Jurkat, Clone E6-1 (cell line): Measurements from ENCODE around the gene GRK5.

Source experiments
- DNase-seq: peaks from one replicate; pipeline ENCODE4 v3.0.0-alpha.2; 2011; ENCODE audit warnings: low read depth, low spot score
- H3K4me3 ChIP-seq: 2 replicates; pipeline ENCODE4 v1.5.1; 2011; ENCODE audit warnings: mild to moderate bottlenecking, low read length, control low read depth, moderate library complexity

GRK5 gene

DNA sequence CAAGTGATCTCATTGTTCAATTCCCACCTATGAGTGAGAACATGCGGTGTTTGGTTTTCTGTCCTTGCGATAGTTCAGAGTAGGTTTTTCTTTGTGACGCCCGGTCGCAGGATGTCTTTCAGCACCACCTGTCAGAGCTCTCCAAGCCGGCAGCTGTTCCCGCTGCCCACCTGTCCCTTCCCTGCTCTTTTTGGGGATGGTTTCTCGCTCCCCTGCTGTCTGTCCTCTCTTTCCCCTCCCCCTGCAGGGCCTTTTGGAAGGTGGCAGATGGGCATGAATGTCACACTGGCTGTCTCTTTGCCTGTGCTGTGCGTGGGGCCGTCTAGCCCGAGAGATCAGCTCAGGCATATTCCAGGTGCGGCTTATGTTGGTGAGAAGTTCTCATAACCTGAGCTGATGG lies 137.0 kb downstream of the GRK5 start:
- DNase-seq: no peak

DNA sequence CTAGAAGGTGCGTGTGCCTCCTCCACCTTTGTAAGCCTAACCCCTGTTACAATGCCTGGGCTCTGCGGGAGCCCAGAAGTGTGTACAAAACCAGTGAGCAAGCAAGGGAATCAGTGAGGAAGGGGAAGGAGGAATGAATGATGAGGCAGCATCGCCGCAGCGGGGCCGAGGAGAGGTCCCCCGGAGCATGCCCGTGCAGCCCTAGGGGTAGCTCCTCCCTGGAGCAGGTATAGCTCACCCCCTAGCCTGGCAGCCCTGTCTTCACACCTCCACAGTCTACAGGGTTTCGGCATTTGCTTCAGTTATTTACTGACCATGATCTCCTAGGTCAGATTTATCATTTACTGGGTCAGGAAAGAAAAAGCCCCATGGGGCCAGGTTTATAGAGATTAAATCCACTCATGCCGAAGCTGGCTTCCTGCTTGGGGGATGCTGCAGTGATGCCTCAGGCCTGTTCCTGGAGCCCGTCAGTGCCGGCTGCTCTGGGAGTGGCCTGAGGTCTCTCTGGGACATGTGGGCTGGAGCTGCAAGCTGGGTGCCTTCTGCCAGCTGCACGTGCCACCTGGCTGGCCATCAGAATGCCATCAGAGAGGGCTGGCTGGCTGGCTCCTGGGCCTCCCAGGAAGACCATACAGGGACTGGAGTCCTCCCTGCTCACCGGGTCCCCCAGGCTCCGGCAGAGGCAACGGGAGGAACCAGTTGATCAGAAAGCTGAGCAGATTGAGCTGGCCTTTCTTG lies 138.9 kb downstream of the GRK5 start:
- no peak overlapping the region for H3K4me3 ChIP-seq
- DNase-seq: no peak

More for the DNA sequence above, 137.0 kb downstream of the GRK5 start:
- no peak overlapping the region for H3K4me3 ChIP-seq

DNA sequence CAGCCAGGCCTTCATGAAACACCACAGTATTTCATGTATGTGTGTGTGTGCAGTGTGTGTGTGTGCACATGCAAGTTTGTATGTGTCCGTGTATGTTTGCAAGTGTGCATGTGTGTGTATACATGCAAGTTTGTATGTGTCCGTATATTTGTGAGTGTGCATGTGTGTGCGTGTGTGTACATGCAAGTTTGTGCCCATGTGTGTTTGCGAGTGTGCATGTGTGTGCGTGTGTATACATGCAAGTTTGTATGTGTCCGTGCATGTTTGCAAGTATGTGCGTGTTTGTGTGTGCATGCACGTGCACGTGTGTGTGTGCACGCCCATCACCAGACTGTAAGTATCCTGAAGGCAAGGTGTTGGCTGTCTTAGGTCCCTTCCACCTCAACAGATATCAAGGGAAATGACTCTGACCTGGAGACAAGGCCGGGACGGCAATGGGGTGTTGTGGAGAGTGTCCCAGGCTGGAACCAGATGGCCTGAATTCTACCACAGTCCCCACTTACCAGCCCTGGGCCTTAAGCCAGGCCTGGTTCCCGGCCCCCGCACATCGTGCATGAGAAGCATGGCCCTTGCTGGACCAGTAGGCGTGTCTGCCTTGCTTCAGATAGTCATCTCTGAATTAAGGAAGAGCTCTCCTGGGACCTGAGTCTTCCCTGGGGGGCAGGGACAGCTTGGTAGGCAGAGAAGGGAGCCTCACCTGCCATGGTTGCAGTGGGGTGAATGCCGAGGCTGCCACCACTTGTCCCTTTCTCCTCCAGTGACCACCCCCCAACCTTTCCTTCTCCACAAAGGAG lies 140.0 kb downstream of the GRK5 start:
- H3K4me3 ChIP-seq: no peak overlapping the region
- DNase-seq: no peak

DNA sequence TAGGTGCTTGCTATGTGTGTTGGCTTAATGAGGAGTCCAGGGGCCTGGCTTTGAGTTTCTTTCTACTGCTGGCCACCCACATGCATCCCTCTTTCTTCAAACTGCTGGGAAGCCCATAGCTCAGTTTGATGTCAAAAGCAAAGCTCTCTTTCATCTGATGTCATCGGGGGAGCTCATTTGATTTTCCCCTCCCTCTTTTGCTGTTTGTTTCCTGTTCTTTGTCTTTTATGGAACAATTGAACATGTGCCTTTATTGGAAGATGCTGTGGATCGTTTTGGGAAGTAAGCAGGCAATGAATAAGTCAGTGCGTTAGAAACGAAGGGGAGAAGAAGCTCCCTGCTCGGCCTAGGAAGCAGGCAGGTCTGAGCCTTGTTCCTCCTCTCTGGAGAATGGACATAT lies 140.7 kb downstream of the GRK5 start:
- no peak overlapping the region for H3K4me3 ChIP-seq
- no peak for DNase-seq

DNA sequence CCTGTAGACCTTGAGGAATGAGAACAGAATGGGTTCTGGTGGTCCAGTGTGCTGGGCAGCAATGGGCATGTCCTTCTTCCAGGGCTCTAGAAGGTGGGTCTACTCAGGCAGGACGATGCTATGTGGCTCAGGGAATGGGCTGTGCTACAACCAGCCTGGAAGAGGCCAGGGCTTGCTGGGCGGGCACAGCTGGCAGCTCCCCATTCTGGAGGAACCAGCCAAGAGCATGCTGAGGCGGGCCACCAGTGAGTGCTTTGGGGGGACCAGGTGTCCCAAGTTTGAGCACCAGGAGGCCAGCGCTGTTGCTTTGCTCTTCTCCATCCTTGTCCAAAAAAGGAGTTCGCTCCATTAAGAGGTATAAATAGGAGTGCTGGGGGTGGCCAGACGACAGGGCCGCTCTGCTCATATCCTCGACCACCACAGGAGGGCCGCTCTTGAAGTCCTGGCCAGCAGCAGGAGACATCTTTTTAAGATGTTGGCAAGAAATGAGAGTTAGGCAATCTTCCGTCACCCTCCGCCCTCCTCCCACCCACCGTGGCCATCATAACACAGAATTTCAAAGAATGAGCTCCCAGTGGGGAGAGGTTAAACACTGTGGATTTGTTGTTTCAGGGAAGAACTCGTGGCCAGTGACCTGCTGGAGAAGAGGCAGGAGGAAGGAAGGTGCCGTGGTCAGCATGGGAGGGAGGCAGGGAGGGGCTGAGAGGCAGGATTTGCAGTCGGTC lies 141.3 kb downstream of the GRK5 start:
- no peak for DNase-seq
- H3K4me3 ChIP-seq: no peak overlapping the region

DNA sequence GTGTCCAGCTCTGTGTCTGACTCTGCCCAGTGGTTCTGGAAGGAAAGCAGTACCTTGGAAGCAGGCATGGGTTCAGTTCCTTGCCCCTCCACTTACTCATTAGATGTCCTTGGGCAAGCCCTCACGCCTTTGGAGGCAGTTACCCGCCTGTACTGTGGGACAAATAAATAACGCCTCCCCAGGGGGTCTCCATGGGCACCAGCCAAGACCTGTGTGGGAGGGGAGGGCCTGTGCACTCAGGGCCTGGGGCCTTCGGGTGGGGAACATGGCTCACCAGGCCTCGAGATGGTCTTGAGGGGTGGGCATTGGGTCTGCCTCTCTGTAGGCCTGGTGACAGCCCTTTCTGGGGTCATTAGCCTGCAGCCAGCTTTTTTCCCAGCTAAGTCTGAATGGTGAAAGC lies 142.0 kb downstream of the GRK5 start:
- DNase-seq: no peak
- H3K4me3 ChIP-seq: no peak overlapping the region

DNA sequence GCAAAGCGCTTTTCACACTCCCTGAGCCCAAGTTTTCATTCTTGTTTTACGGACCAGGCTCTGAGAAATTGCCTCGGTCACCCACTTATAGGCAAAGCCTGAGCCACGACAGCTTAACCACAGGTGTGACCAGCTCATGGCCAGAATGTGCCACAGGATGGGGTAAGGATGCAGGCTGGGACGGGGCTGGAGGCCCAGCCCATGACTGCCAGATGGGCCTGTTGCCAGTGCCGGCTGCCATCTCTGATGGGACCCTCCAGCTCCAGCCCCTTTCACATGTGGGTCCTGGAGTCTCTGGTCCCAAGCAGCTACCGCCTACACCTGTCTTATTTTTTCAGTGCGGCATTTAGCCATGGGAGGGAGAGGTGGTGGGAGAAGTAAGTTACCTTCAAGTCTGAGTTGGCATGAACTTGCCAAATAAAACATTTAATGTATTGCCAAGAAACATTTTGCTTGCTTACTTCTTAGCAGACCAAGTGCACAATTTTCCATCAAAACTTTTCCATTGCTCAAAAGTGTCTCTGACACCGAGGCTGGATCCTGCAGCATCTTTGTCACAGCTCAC lies 142.6 kb downstream of the GRK5 start:
- no peak overlapping the region for H3K4me3 ChIP-seq
- DNase-seq: no peak

DNA sequence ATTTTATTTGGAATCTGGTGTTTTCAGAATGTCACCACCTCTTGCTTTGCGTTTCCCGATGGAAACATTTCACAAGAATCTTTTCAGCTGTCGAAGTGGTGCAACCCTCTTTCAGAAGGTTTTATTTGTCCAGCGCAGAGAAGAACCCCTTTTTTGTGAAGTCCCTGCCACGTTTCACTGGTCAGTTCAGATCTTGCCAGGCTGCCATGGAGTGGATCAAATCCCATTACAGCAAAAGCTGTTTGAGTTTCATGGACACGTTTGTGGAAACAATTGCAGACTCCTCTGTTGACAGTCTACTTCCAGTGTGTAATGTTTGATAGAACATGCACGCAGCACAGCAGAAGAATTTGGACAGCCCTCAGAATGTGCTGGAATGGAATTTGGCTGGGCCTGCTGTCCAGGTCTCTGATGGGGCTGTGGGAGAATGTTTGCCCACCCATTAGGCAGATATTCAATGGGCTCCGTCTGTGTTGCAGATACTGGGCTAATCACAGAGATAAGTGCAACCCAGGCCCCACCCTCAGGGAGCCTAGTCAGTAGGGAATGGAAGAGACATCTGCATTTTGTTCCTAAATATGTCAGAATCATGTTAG lies 143.2 kb downstream of the GRK5 start:
- DNase-seq: no peak
- no peak overlapping the region for H3K4me3 ChIP-seq

DNA sequence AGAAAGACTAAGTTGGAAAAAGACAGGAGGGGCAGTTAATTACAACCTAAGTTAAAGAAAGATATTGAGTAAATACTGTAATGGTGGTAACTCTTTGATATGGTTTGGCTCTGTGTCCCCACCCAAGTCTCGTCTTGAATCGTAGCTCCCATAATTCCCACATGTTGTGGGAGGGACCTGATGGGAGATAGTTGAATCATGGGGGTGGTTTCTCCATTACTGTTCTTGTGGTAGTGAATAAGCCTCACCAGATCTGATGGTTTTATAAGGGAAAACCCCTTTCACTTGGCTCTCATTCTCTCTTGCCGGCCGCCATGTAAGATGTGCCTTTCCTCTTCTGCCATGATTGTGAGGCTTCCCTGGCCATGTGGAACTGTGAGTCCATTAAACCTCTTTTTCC lies 143.8 kb downstream of the GRK5 start:
- no peak overlapping the region for H3K4me3 ChIP-seq
- DNase-seq: no peak

DNA sequence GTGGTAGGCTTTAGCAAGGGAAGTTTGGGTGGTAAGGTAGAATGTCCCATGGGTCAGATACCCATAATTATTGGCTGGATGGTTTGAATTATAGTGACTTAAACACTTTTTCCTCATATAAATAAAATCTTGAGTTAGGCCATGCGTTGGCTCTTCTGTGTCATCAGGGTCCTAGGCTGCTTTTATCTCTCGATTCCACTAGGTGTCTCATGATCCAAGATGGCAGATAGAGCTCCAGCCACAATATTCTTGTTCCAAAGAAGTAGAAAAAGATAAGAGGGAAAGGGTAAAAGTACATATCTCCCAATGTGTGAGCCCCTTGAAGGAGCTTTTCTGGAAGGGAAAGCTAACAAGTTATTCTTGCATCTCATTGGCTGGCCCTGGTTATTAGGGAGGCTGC lies 144.7 kb downstream of the GRK5 start:
- DNase-seq: no peak
- no peak overlapping the region for H3K4me3 ChIP-seq

DNA sequence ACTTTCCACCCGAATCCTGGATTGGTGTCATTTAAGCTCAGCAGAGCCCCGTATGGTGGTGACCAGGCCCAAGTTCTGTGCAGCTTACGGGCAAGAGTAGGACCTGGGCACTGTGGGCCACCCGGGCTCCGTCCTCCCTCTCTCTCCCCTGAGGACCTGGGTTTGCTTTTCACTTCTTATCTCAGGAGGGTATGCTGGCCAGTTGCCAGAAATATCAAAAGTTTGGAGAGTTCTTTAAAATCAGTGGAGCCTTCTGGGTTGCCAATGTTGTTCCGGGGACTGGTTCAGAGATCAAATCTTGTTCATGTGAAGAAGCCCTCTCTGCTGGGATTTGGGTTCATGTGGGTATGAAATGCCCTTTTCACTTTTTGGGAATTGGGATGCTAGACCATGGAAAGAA lies 145.4 kb downstream of the GRK5 start:
- DNase-seq: no peak
- no peak overlapping the region for H3K4me3 ChIP-seq

DNA sequence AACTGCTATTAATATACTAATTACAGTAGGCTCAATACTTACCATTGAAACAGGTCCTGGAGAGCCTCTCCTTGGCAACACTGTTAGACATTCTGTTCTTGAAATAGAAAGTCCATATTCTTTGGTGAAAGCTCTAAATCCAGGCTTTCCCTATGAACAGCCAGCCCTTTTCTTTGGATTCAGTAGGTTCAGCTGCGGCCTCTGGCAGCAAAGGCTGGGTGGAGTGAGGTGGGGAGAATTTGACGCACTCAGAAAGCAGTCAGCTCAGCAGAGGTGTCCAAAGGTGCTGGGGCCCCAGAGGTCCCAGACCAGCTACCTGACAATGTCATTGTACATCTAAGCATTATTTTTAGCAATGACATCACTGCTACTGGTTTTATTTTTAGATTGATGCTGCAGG lies 146.1 kb downstream of the GRK5 start:
- no peak for DNase-seq
- H3K4me3 ChIP-seq: no peak overlapping the region

DNA sequence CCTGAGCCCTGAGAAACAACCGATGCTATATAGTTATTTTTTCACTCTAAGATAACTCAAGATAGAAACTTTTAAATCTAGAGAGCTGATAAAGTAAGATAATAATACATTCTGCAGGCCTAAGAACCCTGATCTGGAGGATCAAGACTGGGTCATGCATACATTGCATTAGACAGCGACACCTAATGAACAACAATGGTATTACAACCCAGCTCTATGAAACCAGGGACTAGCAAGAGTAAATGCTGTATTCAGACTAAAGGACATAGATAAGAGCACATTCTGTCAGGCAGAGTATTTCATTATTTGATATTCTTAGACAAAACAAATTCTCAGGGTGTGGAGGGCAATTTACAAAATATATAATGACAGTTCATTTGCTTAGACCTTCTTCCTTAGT lies 148.6 kb downstream of the GRK5 start:
- H3K4me3 ChIP-seq: no peak overlapping the region
- DNase-seq: no peak

DNA sequence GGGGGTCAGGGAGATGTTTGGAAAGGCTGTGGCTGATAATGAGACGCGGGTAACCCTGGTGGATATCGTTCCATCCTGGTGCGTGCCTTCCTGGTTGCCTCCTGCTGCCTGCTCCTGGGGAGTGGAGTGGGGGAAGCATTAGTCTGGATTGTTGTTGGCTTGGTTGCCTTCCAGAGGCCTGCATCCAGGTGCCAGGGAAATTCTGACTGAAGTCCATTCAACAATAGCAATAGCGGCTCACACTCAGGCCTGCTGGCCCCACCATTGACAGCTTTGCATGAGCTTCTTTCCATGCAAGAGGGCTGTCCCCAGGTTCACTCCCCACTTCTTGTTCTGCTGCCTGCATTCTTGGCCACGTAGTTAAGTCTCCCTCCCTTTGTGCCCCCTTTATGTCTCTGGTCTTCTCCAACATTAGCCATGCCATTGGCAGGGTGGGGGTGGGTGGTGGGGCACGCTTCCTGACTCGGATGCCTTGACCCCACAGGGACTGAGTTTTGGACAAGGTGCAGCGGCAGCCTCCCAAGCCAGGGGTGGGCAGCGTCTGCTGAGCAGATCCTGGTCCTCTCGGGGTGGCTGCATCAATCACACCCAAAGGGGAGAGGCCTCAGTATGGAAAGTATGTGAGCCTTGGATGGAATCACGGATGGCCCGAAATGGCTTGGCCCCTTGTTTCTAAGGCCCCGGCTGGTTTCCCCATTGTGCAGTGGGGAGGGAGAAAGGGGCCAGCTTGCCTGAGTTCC lies 150.2 kb downstream of the GRK5 start:
- H3K4me3 ChIP-seq: no peak overlapping the region
- no peak for DNase-seq

DNA sequence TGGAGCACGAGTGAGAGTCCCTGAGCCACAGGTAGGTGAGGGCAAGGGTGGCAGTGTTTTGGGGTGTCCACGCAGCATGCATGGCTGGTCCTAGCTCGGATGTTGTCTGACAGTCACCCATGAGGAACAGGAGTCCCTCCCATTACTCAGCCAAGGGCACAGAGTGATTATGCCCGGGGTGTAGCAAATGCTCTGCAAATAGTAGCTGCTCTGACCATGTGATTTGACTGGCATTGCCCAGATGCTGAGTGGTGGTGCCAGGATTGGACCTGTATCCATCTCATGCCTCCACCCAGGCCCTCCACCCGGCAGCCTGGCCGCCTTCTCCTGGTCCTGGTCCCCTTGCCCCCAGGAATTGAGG lies 150.8 kb downstream of the GRK5 start:
- no peak overlapping the region for H3K4me3 ChIP-seq
- no peak for DNase-seq

DNA sequence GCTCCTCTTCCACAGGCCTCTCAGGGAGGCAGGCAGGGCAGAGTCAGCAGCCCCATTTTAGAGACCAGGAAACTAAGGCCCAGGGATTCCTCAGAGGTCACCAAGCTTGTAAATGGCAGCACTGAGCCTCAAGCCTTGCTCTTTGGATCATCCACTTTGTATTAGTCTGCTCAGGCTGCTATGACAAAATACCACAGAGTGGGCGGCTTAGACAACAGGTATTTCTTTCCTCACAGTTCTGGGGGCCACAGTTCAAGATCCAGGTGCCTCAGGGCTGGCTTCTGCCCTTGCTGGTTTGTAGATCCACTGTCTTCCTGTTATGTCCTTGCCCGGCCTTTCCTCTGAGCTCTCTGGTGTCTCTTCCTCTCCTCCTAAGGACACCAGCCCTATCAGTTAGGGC lies 151.2 kb downstream of the GRK5 start:
- DNase-seq: no peak
- no peak overlapping the region for H3K4me3 ChIP-seq

DNA sequence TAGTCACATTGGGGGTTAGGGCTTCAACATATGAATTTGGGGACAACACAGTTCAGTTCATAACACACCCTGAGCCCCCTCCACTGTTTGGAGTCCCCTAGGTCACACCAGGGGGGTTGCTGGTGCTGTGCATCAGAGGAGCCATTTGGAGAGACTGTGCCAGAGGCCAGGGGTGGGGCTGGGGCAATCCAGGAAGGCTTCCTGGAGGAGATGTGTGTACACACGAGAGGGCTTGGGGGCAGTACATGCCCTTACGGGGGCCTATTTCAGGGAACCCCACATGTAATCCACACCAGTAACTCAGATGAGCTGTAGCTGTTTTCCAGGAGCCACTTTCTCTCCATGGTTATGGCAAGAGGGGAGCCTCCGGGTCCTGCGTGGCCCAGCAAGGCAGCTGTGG lies 151.7 kb downstream of the GRK5 start:
- no peak for DNase-seq
- no peak overlapping the region for H3K4me3 ChIP-seq

DNA sequence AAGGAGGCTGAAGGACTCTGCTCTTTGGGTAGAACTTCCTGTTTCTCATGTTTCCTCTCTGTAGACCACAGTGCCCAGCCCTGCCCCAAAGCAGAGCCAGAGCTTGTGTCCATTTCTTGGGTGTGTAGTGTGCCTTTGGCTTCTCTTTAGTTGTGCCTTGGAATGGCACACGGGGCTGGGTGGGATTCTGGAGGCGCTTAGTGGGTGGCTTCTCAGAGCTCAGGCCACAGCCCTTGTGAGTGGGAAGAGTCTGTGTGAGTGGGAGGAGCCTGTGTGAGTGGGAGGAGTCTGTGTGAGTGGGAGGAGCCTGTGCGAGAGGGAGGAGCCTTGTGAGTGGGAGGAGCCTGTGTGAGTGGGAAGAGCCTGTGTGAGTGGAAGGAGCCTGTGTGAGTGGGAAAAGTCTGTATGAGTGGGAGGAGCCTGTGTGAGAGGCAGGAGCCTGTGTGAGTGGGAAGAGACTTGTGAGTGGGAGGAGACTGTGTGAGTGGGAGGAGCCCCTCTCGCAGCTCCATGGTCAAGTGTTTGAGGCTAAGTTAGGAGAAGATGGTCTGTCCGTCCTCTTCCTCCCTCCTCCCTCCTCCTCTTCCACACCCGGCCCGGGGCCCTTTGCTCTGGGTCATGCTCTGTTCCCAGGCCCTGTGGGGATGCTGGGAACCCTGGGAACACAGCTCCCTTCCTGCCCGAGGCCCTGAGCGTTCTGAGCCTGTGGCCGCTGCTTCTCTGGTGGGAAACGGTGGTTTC lies 153.0 kb downstream of the GRK5 start:
- no peak for DNase-seq
- no peak overlapping the region for H3K4me3 ChIP-seq
